IMR-90 (cell line): ENCODE data around the gene AP5B1. TPM values are rescaled to one million over a fixed set of nuclear protein-coding genes. Genes with fewer than 3 reads are reported as not detected.

Source experiments
- ATAC-seq: fragments of 200-7000 bp; cut with Tn5 transposase; 2 replicates; pipeline ENCODE4 v1.9.1; 2020; ENCODE audit warnings: low read depth, mild to moderate bottlenecking, moderate library complexity
- BruUV-seq: library from RNA; stranded (reverse); fragments of 400-500 nt; replicated peaks from 2 replicates; lab custom pipeline; 2021; lab: Mats Ljungman, UMichigan
- CTCF ChIA-PET: fragments of 300-600 bp; formaldehyde crosslinking; extraction: SDS; loops from one replicate; lab custom pipeline; 2021; ENCODE audit warnings: antibody characterized with exemption; lab: Yijun Ruan, JAX
- POLR2A ChIA-PET: fragments of 300-600 bp; sonication (Branson Sonifier 250); formaldehyde crosslinking; loops from one replicate; lab custom pipeline; 2022; ENCODE audit warnings: antibody characterized with exemption; ENCODE audit not compliant: unreplicated experiment; lab: Charles Lee
- DNase-seq: peaks from one replicate; pipeline ENCODE4 v3.0.0; 2013
- H2AFZ ChIP-seq: replicated peaks from 2 replicates; pipeline ENCODE3; 2013; ENCODE audit warnings: low read length, mild to moderate bottlenecking; ENCODE audit not compliant: poor library complexity
- H2AK5ac ChIP-seq: 2 replicates; pipeline ENCODE4 v1.6.1; 2013; ENCODE audit warnings: low read depth, low read length, inconsistent platforms
- H2AK9ac ChIP-seq: replicated peaks from 2 replicates; pipeline ENCODE3; 2013; ENCODE audit warnings: mild to moderate bottlenecking, low read depth, low read length, moderate library complexity; ENCODE audit not compliant: poor library complexity
- H2BK120ac ChIP-seq: 2 replicates; pipeline ENCODE4 v1.6.1; 2013; ENCODE audit warnings: low read depth, low read length, inconsistent platforms
- H2BK15ac ChIP-seq: 3 replicates; pipeline ENCODE4 v1.6.1; 2013; ENCODE audit warnings: low read depth, low read length, inconsistent platforms
- H2BK20ac ChIP-seq: 2 replicates; pipeline ENCODE4 v1.6.1; 2013; ENCODE audit warnings: low read depth, mild to moderate bottlenecking, inconsistent platforms, low read length, moderate library complexity
- H2BK5ac ChIP-seq: 2 replicates; pipeline ENCODE4 v1.6.1; 2013; ENCODE audit warnings: mild to moderate bottlenecking, low read depth, low read length, inconsistent platforms; ENCODE audit not compliant: poor library complexity, severe bottlenecking
- H3K14ac ChIP-seq: replicated peaks from 2 replicates; pipeline ENCODE4 v1.6.1; 2013; ENCODE audit warnings: low read depth, low read length, inconsistent platforms
- H3K18ac ChIP-seq: 2 replicates; pipeline ENCODE4 v1.6.1; 2013; ENCODE audit warnings: low read depth, low read length, control low read depth
- H3K23ac ChIP-seq: 2 replicates; pipeline ENCODE4 v1.6.1; 2013; ENCODE audit warnings: low read depth, low read length, inconsistent platforms
- H3K27ac ChIP-seq: 2 replicates; pipeline ENCODE4 v1.5.1; 2013; ENCODE audit warnings: mild to moderate bottlenecking, control low read depth, low read length; ENCODE audit not compliant: insufficient read depth
- H3K27me3 ChIP-seq: 2 replicates; pipeline ENCODE4 v1.6.1; 2013; ENCODE audit warnings: low read length; ENCODE audit not compliant: control insufficient read depth, insufficient read depth
- H3K36me3 ChIP-seq: 2 replicates; pipeline ENCODE4 v1.6.1; 2013; ENCODE audit warnings: low read length, mixed read lengths; ENCODE audit not compliant: control insufficient read depth, insufficient read depth
- H3K4ac ChIP-seq: 2 replicates; pipeline ENCODE4 v1.6.1; 2013; ENCODE audit warnings: low read depth, low read length, inconsistent platforms
- H3K4me1 ChIP-seq: 2 replicates; pipeline ENCODE4 v1.6.1; 2013; ENCODE audit warnings: low read length, mixed read lengths; ENCODE audit not compliant: control insufficient read depth, insufficient read depth
- H3K4me2 ChIP-seq: 2 replicates; pipeline ENCODE4 v1.6.1; 2013; ENCODE audit warnings: low read depth, mild to moderate bottlenecking, control low read depth, low read length, moderate library complexity
- H3K4me3 ChIP-seq: 2 replicates; pipeline ENCODE4 v1.5.1; 2013; ENCODE audit warnings: low read depth, mild to moderate bottlenecking, control low read depth, low read length, moderate library complexity; ENCODE audit not compliant: insufficient read depth
- H3K56ac ChIP-seq: 2 replicates; pipeline ENCODE4 v1.6.1; 2013; ENCODE audit warnings: low read length, inconsistent platforms; ENCODE audit not compliant: insufficient read depth; ENCODE audit errors: extremely low read depth
- H3K79me1 ChIP-seq, 2 experiments: 2 replicates each; pipeline ENCODE4 v1.6.1; 2013; ENCODE audit warnings: low read length in 2 of 2, inconsistent platforms in 1 of 2, low read depth in 1 of 2
- H3K9ac ChIP-seq: 2 replicates; pipeline ENCODE4 v1.6.1; 2013; ENCODE audit warnings: low read depth, low read length, control low read depth
- H3K9me1 ChIP-seq: 2 replicates; pipeline ENCODE4 v1.6.1; 2013; ENCODE audit warnings: low read length, inconsistent platforms; ENCODE audit not compliant: insufficient read depth
- H3K9me3 ChIP-seq: 2 replicates; pipeline ENCODE4 v1.6.1; 2013; ENCODE audit warnings: low read length; ENCODE audit not compliant: control insufficient read depth, insufficient read depth
- H4K20me1 ChIP-seq: 2 replicates; pipeline ENCODE4 v1.6.1; 2013; ENCODE audit warnings: low read length, inconsistent platforms; ENCODE audit not compliant: insufficient read depth
- H4K5ac ChIP-seq: 2 replicates; pipeline ENCODE4 v1.6.1; 2013; ENCODE audit warnings: mild to moderate bottlenecking, low read depth, low read length, control low read depth
- H4K8ac ChIP-seq, 2 experiments: 2 replicates each; pipeline ENCODE4 v1.6.1; 2013; ENCODE audit warnings: low read depth in 2 of 2, low read length in 2 of 2, control low read depth in 1 of 2, inconsistent platforms in 1 of 2
- H4K91ac ChIP-seq: 2 replicates; pipeline ENCODE4 v1.6.1; 2013; ENCODE audit warnings: low read depth, low read length, inconsistent platforms; ENCODE audit not compliant: insufficient read depth
- CEBPB ChIP-seq: IDR thresholded peaks from 2 replicates; pipeline ENCODE4 v1.6.1; 2012; ENCODE audit warnings: low read depth, low read length, improper control_type of control experiment
- RAD21 ChIP-seq: IDR thresholded peaks from 2 replicates; pipeline ENCODE4 v1.6.1; 2012; ENCODE audit warnings: low read length, improper control_type of control experiment
- SMC3 ChIP-seq: fragments of 150-350 bp; IDR thresholded peaks from 2 replicates; pipeline ENCODE4 v1.6.1; 2016; ENCODE audit warnings: low read depth, mild to moderate bottlenecking, antibody characterized with exemption, low read length, moderate library complexity
- WGBS, 2 experiments: methylation state at CpG; one replicate each; pipeline versions ENCODE4 v1.1.5 to v1.1.7; 2013; ENCODE audit warnings: missing lambda C conversion rate in 2 of 2; ENCODE audit not compliant: insufficient read length in 1 of 2; ENCODE audit errors: extremely low coverage in 2 of 2; 5-methylcytosine and 5-hydroxymethylcytosine counted together
- dilution Hi-C: fragments of 300-500 bp; cut with HindIII; formaldehyde crosslinking; loops from one replicate; pipeline ENCODE4 v1.14.3; 2018; ENCODE audit warnings: low sequenced_read_pairs; ENCODE audit not compliant: unreplicated experiment
- in situ Hi-C: fragments of 300-500 bp; cut with MboI; formaldehyde crosslinking; loops from 3 replicates; pipeline ENCODE4 v1.14.3; 2019; ENCODE audit warnings: low sequenced_read_pairs, inconsistent platforms, mixed read lengths
- intact Hi-C: fragments of 100-400 bp; cut with micrococcal nuclease; formaldehyde crosslinking; loops from 2 replicates; pipeline ENCODE4 v1.10.0; 2022
- polyA plus RNA-seq, 3 experiments: library from polyadenylated mRNA; depleted of rRNA; stranded (reverse); fragments of >200 nt; gene quantifications; 2 replicates each; pipeline ENCODE4 v1.2.3, GENCODE V29; 2012; ENCODE audit warnings: low replicate concordance in 1 of 3
- total RNA-seq: library from RNA; depleted of rRNA; stranded (reverse); fragments of >200 nt; gene quantifications from 2 replicates; pipeline ENCODE4 v1.2.3, GENCODE V29; 2012

The AP5B1 gene
- total and polyA plus RNA-seq, 2 of the 4 experiments (the other 2 are of a cell fraction) = 2.5 to 5.0 TPM

DNA sequence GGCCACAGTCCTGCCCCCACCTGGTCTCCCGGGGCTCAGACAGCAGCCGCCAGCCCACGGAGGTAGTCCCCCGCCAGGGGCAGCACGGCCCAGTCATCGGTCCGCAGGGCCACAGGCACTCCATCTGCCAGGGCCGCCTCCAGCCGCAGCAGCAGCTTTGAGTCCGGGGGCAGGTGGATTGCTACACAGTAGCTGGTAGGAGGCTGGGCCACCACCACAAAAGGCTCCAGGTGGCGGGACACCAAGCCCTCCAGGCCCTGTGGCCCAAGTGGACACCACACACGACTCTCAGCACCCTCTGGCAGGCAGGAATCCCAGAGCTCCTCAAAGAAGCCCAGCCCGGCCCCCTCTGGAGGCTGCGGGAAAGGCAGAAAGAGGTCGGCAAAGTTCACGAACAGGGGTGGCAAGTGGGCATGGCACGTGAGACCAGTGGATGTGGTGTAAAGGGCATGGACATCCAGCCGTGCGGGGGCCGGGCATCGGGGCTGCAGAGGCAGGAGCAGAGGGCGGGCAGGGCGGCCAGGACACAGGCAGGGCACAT is 2.9 kb downstream of the AP5B1 start:
- Histone ChIP-seq H3K4ac (no peak overlapping the region), H2BK120ac (no peak overlapping the region), H3K36me3 (peaks cover 21% of the 10 kb centered on the region; the same call in 1 of the 2 replicates), H4K5ac (no peak overlapping the region), H4K20me1 (peaks cover 31% of the 10 kb centered on the region), H4K91ac (no peak overlapping the region), H2AFZ (peak overlapping the region; percentile 32), H2BK5ac (no peak overlapping the region), H2BK20ac (no peak overlapping the region), H3K79me1 (peaks cover 30 to 60% of the 10 kb centered on the region in 2 experiments), H3K27ac (no peak overlapping the region), H3K27me3 (peaks cover 5% of the 10 kb centered on the region; the same call in 1 of the 2 replicates), H4K8ac (no peak overlapping the region), H3K23ac (no peak overlapping the region; the same call in 1 of the 2 replicates), H3K9me3 (no peaks in the 10 kb centered on the region), H3K14ac (no peak overlapping the region), H3K9me1 (peaks cover 10% of the 10 kb centered on the region), H3K4me2 (no peak overlapping the region), H2BK15ac (no peak overlapping the region), H3K4me3 (no peak overlapping the region), H3K4me1 (peaks cover 3% of the 10 kb centered on the region; the same call in 1 of the 2 replicates), H3K56ac (no peak overlapping the region), H3K9ac (no peak overlapping the region), H2AK9ac (no peak overlapping the region), H2AK5ac (no peak overlapping the region), H3K18ac (no peak overlapping the region)
- BruUV-seq = no TSS peak
- in situ Hi-C loops (no loop called here), dilution Hi-C loops (no loop called here), intact Hi-C loops (no loop called here)
- ChIA-PET CTCF (no interaction called here), POLR2A (no interaction called here)
- WGBS, 2 experiments = 91% methylated on average over 14 of the region's 23 CpGs; no CpG with 5 or more reads in 1 of the 2 experiments
- DNase-seq (no peak), ATAC-seq (no peak)
- TF ChIP-seq CEBPB (no peak), SMC3 (no peak), RAD21 (no peak)
